Measurements from ENCODE around the gene SLC2A1.

SLC2A1 gene

DNA sequence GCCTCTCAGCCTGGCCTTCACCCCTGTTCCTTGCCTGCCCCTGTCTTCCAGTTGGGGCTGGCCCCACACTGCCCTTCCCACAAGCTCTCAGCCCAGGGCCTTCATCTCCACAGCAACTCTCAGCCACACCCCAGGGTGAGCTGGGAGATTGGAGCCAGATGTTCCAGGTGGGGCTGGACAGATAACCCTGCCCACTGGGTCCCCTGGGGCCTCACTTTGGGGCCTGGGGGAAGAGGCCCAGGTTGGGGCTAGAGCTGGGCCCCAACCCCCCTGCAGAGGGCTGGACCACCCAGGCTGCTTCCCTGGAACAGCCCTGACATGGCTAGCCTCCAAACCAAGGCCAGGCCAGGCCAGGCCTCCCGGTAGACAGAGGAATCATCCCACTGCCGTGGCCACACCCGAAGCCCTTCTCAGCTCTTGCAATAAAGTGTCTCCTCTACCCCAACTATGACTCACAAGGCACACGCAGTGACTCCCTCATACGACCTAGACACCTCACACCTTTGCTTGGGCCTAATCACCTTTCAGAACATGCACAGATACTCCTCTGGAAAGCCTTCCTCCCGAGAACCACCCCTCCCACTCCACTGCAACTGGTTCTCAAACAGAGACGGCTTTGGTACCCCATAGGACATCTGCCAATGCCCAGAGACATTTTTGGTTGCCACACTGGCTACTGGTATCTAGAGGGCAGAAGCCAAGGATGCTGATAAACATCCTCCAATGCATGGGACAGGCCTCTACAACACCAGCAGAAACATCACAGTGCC, 22.2 kb downstream of the SLC2A1 start (continued):
- TF ChIP-seq, protein P1, sequence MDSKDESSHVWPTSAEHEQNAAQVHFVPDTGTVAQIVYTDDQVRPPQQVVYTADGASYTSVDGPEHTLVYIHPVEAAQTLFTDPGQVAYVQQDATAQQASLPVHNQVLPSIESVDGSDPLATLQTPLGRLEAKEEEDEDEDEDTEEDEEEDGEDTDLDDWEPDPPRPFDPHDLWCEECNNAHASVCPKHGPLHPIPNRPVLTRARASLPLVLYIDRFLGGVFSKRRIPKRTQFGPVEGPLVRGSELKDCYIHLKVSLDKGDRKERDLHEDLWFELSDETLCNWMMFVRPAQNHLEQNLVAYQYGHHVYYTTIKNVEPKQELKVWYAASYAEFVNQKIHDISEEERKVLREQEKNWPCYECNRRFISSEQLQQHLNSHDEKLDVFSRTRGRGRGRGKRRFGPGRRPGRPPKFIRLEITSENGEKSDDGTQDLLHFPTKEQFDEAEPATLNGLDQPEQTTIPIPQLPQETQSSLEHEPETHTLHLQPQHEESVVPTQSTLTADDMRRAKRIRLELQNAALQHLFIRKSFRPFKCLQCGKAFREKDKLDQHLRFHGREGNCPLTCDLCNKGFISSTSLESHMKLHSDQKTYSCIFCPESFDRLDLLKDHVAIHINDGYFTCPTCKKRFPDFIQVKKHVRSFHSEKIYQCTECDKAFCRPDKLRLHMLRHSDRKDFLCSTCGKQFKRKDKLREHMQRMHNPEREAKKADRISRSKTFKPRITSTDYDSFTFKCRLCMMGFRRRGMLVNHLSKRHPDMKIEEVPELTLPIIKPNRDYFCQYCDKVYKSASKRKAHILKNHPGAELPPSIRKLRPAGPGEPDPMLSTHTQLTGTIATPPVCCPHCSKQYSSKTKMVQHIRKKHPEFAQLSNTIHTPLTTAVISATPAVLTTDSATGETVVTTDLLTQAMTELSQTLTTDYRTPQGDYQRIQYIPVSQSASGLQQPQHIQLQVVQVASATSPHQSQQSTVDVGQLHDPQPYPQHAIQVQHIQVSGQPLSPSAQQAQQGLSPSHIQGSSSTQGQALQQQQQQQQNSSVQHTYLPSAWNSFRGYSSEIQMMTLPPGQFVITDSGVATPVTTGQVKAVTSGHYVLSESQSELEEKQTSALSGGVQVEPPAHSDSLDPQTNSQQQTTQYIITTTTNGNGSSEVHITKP (tag by site-specific recombination; IDR thresholded peaks at IDR 0.05), result 0 out of 2 replicates have a peak, but pooled peaks have one; percentile 3
- TF ChIP-seq ZNF394 (tag by site-specific recombination; IDR thresholded peaks at IDR 0.05; ENCODE audit: borderline replicate concordance), result peak; percentile 65; the same call in 1 of the 2 replicates
- peak; percentile 33; the same call in 1 of the 2 replicates for TF ChIP-seq SP3 (tag by site-specific recombination; IDR thresholded peaks at IDR 0.05)
- peak; percentile 100 for TF ChIP-seq GLIS1 (tag by site-specific recombination; IDR thresholded peaks at IDR 0.05)
- peak; percentile 70 for TF ChIP-seq GLIS2 (tag by site-specific recombination; IDR thresholded peaks at IDR 0.05)
- 0 out of 2 replicates have a peak, but pooled peaks have one; percentile 15 for TF ChIP-seq KLF8 (tag by site-specific recombination; IDR thresholded peaks at IDR 0.05)
- peak; percentile 35; the same call in 1 of the 2 replicates for TF ChIP-seq ZNF398 (tag by site-specific recombination; IDR thresholded peaks at IDR 0.05)
- TF ChIP-seq KLF1 (tag by site-specific recombination; IDR thresholded peaks at IDR 0.05), result peak; percentile 97
- TF ChIP-seq, protein P2, sequence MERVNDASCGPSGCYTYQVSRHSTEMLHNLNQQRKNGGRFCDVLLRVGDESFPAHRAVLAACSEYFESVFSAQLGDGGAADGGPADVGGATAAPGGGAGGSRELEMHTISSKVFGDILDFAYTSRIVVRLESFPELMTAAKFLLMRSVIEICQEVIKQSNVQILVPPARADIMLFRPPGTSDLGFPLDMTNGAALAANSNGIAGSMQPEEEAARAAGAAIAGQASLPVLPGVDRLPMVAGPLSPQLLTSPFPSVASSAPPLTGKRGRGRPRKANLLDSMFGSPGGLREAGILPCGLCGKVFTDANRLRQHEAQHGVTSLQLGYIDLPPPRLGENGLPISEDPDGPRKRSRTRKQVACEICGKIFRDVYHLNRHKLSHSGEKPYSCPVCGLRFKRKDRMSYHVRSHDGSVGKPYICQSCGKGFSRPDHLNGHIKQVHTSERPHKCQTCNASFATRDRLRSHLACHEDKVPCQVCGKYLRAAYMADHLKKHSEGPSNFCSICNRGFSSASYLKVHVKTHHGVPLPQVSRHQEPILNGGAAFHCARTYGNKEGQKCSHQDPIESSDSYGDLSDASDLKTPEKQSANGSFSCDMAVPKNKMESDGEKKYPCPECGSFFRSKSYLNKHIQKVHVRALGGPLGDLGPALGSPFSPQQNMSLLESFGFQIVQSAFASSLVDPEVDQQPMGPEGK (tag by site-specific recombination; IDR thresholded peaks at IDR 0.05), result peak; percentile 61
- TF ChIP-seq KLF17 (tag by site-specific recombination; IDR thresholded peaks at IDR 0.05), result peak; percentile 99
- peak; percentile 82 for TF ChIP-seq ZIC2 (tag by site-specific recombination; IDR thresholded peaks at IDR 0.05)

GRCh38 chr1:42935971-42936308, 22.7 kb downstream of the SLC2A1 start:
- Histone ChIP-seq H3K9me3 (ENCODE audit: control insufficient read depth, insufficient read depth, low read depth, low read length) (no peaks in the 10 kb centered on the region), H3K4me3 (ENCODE audit: low read depth, low read length) (no peak overlapping the region), H3K36me3 (ENCODE audit: control insufficient read depth in 2 of 2, insufficient read depth in 1 of 2, low read length in 2 of 2) (peaks cover 11 to 76% of the 10 kb centered on the region in 2 experiments; a peak in 2 of 3 replicates), H3K27ac (ENCODE audit: extremely low read depth, low read depth, low read length) (no peak overlapping the region), H3K4me1 (ENCODE audit: control insufficient read depth, insufficient read depth, low read length) (no peaks in the 10 kb centered on the region)
- ChIA-PET POLR2A (no interaction called here), CTCF (interaction anchor here (1.6 to 1.8 kb wide), 2 partner anchors 13 to 138 kb away, joined by 4 to 7 read pairs; no protein-coding TSS in a partner anchor)
- TF ChIP-seq, protein P3, sequence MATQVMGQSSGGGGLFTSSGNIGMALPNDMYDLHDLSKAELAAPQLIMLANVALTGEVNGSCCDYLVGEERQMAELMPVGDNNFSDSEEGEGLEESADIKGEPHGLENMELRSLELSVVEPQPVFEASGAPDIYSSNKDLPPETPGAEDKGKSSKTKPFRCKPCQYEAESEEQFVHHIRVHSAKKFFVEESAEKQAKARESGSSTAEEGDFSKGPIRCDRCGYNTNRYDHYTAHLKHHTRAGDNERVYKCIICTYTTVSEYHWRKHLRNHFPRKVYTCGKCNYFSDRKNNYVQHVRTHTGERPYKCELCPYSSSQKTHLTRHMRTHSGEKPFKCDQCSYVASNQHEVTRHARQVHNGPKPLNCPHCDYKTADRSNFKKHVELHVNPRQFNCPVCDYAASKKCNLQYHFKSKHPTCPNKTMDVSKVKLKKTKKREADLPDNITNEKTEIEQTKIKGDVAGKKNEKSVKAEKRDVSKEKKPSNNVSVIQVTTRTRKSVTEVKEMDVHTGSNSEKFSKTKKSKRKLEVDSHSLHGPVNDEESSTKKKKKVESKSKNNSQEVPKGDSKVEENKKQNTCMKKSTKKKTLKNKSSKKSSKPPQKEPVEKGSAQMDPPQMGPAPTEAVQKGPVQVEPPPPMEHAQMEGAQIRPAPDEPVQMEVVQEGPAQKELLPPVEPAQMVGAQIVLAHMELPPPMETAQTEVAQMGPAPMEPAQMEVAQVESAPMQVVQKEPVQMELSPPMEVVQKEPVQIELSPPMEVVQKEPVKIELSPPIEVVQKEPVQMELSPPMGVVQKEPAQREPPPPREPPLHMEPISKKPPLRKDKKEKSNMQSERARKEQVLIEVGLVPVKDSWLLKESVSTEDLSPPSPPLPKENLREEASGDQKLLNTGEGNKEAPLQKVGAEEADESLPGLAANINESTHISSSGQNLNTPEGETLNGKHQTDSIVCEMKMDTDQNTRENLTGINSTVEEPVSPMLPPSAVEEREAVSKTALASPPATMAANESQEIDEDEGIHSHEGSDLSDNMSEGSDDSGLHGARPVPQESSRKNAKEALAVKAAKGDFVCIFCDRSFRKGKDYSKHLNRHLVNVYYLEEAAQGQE (tag by site-specific recombination; IDR thresholded peaks at IDR 0.05), result no peak
- TF ChIP-seq GLIS2 (tag by site-specific recombination; IDR thresholded peaks at IDR 0.05) (no peak), ATF2 (tag by site-specific recombination; IDR thresholded peaks at IDR 0.05; ENCODE audit: low read depth) (no peak), ZNF169 (tag by site-specific recombination; IDR thresholded peaks at IDR 0.05) (no peak), ZNF629 (tag by site-specific recombination; IDR thresholded peaks at IDR 0.05) (no peak), ZNF624 (tag by site-specific recombination; IDR thresholded peaks at IDR 0.05) (no peak), ZNF76 (tag by site-specific recombination; IDR thresholded peaks at IDR 0.05; ENCODE audit: borderline replicate concordance, low read depth) (no peak)
